CD4-positive, alpha-beta T cell treated with Interleukin-21 for 1 hour (primary cell): Measurements from ENCODE around the gene SVBP.
"Not testable (repeated sequence)": the region's sequence is repeated elsewhere in the genome, so short reads cannot be mapped to it uniquely, and the experiment has no call there.

Source experiments
- DNase-seq: peaks from one replicate; pipeline ENCODE4 v3.0.0-alpha.2; 2020

Gene SVBP

GRCh38 chr1:42841010-42841409 lies 23.8 kb upstream of the SVBP start:
- DNase-seq, result no peak

- no peak for DNase-seq
Measured at GRCh38 chr1:42838482-42839190, 21.4 kb upstream of the SVBP start.

- no peak for DNase-seq
Measured at GRCh38 chr1:42837709-42838108, 20.5 kb upstream of the SVBP start.

DNA sequence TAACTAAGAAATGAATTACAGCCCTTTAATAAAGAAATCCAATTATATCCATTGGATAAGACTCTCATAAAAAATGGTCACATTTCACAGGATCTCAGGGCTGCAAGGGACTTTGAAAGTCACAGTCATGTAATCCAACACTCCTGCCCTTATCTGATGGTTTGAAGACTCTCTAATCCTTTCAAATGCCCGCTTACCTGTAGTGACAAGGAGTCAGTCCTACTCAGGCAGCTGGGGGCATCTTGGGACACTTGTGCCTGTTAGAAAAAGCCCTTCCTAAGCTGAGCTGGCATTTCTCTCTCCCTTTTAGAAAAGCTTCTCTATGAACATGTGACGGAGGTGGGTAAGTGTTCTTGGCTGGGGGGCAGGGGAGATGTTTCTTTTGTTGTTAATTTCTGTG lies 18.2 kb upstream of the SVBP start:
- no peak for DNase-seq

- DNase-seq, result no peak
Measured at GRCh38 chr1:42834803-42835202, 17.6 kb upstream of the SVBP start.

DNA sequence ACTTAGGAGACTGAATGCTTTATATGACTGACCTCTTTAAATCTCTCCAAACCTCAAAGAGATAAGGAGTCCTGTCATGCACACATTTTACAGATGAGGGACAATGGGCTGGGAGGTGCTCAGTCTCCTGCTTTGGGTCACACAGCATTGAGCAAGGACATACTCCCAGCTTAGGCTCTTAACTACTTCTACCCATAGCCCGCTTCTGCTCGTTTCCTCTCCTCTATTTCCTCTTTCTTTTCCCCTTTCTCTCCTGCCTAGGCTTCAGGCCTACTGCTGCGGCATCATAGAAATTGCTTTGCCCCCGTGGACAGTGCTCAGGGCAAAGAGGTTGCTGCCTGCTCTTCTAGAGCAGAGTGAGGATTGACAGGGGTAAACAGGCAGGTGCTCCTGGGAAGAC lies 16.8 kb upstream of the SVBP start:
- no peak for DNase-seq

GRCh38 chr1:42832641-42833240 lies 15.5 kb upstream of the SVBP start:
- no peak for DNase-seq

DNA sequence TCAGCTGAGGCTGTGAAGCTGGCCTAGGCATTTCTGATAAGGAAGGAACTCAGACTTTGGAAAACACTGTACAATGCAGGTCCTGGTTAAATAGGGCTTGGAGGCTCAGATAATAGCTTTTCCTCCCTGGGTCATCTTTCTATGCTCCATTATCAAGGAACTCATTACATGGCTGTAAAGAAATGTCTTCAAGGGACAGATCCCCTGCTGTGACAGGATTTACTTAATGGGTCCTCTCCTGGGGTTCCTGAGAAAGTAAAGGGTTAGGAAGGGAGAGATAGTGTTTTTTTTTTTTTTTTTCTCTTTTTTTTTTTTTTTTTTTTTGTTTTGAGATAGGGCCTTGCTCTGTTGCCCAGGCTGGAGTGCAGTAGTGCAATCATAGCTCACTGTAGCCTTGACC lies 14.1 kb upstream of the SVBP start:
- DNase-seq, result no peak

DNA sequence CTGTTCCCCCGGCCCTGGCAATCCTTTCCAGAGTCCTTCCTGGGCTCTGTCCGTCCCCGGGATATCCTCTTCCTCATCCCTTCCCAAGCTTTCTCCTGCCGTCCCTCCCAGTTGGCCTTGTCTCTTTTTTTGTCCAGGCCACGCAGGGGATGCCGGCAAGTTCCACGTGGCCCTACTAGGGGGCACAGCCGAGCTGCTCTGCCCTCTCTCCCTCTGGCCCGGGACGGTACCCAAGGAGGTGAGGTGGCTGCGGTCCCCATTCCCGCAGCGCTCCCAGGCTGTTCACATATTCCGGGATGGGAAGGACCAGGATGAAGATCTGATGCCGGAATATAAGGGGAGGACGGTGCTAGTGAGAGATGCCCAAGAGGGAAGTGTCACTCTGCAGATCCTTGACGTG lies 13.4 kb upstream of the SVBP start:
- DNase-seq, result no peak

GRCh38 chr1:42825036-42825851 lies 8.0 kb upstream of the SVBP start:
- no peak for DNase-seq

GRCh38 chr1:42824481-42825035 lies 7.4 kb upstream of the SVBP start:
- no peak for DNase-seq

DNA sequence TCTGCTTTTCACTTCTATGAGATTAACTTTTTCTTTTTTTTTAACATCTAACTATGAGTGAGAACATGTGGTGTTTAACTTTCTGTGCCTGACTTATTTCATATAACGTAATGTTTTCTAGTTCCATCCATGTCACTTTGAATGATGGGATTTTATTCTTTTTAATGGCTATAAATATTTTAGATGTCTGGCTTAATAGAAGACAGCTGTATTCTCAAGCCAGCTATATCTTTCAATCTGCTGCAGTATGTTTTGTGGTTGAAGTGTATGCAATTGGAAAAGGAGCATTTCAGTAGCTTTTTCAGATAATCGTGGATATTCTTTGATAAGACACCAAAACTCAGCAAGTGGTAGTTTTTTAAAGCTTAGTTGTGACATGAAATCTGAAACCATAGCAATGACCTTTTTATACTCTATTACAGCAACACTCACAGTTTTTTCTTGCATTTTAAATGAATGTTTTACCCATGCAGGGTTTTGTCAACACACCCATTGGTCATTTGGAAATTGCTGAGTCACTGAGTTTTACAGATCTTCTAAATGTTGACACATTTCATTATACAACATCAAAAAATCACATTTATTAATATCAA lies 5.7 kb upstream of the SVBP start:
- DNase-seq, result no peak

DNA sequence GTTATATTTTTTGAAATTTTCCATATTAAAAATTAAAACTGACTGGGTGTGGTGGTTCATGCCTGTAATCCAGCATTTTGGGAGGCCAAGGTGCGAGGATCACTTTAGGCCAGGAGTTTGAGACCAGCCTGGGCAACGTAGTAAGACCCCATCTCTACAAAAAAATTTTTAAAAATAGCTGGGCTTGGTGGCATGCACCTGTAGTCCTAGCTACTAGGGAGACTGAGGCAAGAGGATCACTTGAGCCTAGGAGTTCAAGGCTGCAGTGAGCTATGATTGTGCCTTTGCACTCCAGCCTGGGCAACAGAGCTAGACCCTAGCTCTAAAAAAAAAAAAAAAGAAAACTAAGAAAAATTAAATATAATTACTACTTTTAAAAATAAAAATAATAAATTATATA lies 4.5 kb upstream of the SVBP start:
- DNase-seq, result no peak

DNA sequence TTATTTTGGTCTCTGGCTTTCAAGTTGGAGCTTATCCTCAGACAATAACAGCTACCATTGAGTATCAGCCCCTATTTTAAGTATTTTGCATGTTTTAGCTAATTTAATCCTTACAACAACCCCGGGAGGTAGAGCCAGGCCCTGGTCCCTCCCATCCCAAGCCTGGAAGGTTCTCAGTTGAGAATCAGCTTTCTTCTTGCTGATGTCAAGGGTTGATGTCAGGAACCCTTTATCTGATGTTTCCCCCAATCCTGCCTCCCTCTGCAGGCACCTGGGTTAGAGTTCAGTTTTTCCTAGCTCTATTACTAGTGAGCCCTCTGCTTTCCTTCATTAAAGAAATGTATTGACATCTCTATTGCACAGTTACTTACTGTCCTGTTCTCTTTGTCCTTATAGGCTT lies 3.6 kb upstream of the SVBP start:
- DNase-seq, result no peak

DNA sequence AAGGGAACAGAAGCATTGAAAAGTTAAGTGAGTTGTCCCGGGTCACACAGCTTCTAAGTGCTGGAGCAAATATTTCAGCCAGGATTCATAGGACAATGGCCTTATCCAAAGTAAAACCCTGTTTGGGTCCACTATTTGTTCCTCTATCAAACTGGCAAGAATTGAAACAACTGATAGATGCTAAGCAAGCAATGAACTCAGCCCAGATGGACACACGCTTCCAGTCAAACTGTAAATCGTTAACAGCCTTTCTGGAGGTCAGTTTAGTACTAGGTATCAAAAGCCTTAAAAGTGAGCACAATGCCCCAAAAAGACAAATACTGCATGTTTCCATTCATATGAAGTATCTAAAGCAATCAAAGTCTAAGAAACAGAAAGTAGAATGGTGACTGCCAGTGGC lies 779 bp upstream of the SVBP start:
- DNase-seq, result no peak

DNA sequence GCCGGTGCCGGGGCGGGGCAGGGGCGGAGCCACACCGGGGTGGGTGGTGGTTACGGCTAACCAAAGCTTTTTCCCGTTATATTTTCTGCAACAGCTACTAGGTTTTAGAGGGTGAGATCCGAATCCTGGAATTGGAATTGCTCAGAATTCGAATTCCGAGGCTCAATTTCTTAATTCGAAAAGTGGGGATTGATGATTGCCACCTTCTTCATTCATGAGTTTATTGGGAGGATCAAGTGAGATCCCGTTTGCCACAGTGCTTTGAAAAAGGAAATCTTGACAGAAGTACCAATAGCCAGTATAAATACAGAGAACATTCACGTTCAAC lies 207 bp upstream of the SVBP start:
- no peak for DNase-seq

- no peak for DNase-seq
Measured at GRCh38 chr1:42815941-42816584, 1.1 kb downstream of the SVBP start.

DNA sequence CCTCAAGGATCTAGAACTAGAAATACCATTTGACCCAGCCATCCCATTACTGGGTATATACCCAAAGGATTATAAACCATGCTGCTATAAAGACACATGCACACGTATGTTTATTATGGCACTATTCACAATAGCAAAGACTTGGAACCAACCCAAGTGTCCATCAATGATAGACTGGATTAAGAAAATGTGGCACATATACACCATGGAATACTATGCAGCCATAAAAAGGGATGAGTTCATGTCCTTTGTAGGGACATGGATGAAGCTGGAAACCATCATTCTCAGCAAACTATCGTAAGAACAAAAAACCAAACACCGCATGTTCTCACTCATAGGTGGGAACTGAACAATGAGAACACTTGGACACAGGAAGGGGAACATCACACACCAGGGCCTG lies 2.4 kb downstream of the SVBP start:
- DNase-seq, result not testable (repeated sequence)

- DNase-seq, result no peak
Measured at GRCh38 chr1:42807056-42807668, 10.0 kb downstream of the SVBP start.

DNA sequence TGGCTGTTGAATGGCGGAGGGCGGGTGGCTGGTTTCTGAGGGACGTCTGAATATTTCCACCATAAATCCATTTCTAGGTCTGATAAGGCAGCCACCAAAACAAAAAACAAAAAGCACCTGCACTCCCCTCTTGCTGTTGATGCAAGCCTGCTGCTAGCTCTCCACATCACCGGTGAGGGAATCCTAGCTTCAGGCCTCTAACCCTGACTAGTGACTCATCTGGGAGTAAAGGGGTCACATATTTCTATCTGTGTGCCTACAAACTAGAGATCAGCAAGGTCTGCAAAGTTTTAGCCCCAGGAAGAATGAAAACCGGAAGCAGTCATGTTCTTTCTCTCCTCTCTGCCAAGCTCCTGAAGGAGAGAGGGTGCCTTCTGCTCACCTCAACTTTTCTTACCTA lies 10.6 kb downstream of the SVBP start:
- DNase-seq, result no peak

DNA sequence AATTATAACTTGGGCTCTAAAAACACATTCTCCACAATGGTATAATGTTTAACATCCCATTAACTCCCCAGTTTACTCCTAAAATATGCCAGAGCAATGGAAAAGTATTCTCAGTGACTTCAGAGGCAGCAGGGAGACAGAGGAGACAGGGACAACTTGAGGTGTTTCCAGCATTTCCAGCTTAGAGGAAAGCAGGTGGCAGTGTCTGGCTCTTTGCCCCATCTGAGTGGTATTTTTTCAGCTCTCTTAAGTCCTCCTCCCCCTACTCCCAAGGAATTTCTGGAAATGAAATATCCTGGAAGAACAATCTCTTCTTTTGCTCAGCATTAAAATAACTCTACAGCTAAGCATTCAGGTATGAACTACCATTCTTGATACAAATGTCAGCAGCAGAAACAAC lies 11.0 kb downstream of the SVBP start:
- DNase-seq, result no peak

DNA sequence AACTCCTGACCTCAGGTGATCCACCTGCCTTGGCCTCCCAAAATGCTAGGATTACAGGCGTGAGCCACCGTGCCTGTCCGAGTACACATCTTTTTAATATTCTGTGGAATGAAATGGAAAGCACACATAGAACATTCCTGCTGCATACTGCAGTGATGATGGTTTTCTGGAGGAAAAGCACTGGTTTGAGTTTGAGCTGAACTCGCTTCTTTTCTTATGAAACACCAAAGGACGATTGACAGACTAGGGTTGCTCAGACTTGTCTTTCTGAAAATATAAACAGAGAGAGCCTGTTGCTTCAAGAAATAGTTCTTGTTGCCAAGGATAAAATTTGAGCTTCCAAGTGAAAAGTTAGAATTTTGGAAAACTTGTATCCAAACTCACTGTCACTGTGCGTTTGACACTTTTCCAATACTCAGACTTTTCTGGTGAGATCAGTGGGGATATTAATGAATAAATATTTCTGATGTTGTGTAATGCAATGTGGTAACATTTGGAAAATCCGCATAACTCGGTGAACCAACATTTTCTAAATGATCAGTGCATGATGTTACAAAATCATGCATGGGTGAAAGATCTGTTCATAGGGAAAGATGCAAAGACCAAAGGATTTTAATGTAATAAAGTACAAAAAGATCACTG lies 15.2 kb downstream of the SVBP start:
- no peak for DNase-seq
